ENCODE results near the gene GPR39.

DNA sequence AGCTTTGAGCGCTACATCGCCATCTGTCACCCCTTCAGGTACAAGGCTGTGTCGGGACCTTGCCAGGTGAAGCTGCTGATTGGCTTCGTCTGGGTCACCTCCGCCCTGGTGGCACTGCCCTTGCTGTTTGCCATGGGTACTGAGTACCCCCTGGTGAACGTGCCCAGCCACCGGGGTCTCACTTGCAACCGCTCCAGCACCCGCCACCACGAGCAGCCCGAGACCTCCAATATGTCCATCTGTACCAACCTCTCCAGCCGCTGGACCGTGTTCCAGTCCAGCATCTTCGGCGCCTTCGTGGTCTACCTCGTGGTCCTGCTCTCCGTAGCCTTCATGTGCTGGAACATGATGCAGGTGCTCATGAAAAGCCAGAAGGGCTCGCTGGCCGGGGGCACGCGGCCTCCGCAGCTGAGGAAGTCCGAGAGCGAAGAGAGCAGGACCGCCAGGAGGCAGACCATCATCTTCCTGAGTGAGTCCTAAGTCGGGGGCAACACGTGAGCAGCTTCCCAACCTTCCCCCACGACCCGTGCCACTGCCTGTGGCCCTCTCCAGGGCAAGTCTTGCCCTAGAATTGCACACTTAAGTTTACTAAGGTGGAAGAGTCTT is 928 bp downstream of the GPR39 start:
- TF ChIP-seq, protein P1, sequence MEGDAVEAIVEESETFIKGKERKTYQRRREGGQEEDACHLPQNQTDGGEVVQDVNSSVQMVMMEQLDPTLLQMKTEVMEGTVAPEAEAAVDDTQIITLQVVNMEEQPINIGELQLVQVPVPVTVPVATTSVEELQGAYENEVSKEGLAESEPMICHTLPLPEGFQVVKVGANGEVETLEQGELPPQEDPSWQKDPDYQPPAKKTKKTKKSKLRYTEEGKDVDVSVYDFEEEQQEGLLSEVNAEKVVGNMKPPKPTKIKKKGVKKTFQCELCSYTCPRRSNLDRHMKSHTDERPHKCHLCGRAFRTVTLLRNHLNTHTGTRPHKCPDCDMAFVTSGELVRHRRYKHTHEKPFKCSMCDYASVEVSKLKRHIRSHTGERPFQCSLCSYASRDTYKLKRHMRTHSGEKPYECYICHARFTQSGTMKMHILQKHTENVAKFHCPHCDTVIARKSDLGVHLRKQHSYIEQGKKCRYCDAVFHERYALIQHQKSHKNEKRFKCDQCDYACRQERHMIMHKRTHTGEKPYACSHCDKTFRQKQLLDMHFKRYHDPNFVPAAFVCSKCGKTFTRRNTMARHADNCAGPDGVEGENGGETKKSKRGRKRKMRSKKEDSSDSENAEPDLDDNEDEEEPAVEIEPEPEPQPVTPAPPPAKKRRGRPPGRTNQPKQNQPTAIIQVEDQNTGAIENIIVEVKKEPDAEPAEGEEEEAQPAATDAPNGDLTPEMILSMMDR (conservative IDR thresholded peaks at IDR 0.05 in 1 of 2, IDR thresholded peaks at IDR 0.05 in 1 of 2; ENCODE audit: low read depth in 1 of 2, low read length in 2 of 2) = no peak
- no peak for TF ChIP-seq EZH2 (IDR thresholded peaks at IDR 0.05; ENCODE audit: low read length, missing control alignments)
